Endothelial cell of umbilical vein (primary cell): Measurements from ENCODE around the gene CDCP1. TPM values are rescaled to one million over a fixed set of nuclear protein-coding genes. Genes with fewer than 3 reads are reported as not detected.

Experiments
- BruUV-seq: library from RNA; stranded (reverse); fragments of 400-500 nt; replicated peaks from 2 replicates; lab custom pipeline; 2021; lab: Mats Ljungman, UMichigan
- CTCF ChIA-PET: fragments of 300-600, 350-600 bp; sonication (Branson Sonifier 250); formaldehyde crosslinking; loops from one replicate; lab custom pipeline; 2021; ENCODE audit warnings: antibody characterized with exemption, inconsistent platforms; lab: Charles Lee
- POLR2A ChIA-PET: fragments of 300-600, 350-600 bp; sonication (Branson Sonifier 250); formaldehyde crosslinking; loops from one replicate; lab custom pipeline; 2021; ENCODE audit warnings: antibody characterized with exemption, inconsistent platforms; lab: Charles Lee
- DNase-seq: peaks from one replicate; pipeline ENCODE4 v3.0.0-alpha.2; 2011; ENCODE audit warnings: low read depth, low spot score
- FAIRE-seq: peaks from 2 replicates; lab custom pipeline; 2011; peaks lifted over from hg19 to GRCh38; lab: Jason Lieb, UNC
- H2AFZ ChIP-seq: 2 replicates; pipeline ENCODE4 v1.6.0; 2012; ENCODE audit warnings: low read depth, low read length, control low read depth, inconsistent platforms
- H3K27ac ChIP-seq: 2 replicates; pipeline ENCODE4 v1.5.1; 2011; ENCODE audit warnings: low read depth, mild to moderate bottlenecking, control low read depth, low read length, moderate library complexity; ENCODE audit not compliant: insufficient read depth
- H3K27me3 ChIP-seq, 2 experiments: 2 replicates each; pipeline versions ENCODE4 v1.6.0 to v1.6.1; 2011; ENCODE audit warnings: low read length in 2 of 2, mixed read lengths in 1 of 2; ENCODE audit not compliant: control insufficient read depth in 2 of 2, insufficient read depth in 2 of 2
- H3K36me3 ChIP-seq, 2 experiments: 2 replicates in 1 of 2; 3 replicates in 1 of 2; pipeline ENCODE4 v1.5.1; 2011; ENCODE audit warnings: low read length in 2 of 2, mild to moderate bottlenecking in 1 of 2, moderate library complexity in 1 of 2; ENCODE audit not compliant: control insufficient read depth in 2 of 2, insufficient read depth in 2 of 2; ENCODE audit errors: extremely low read depth in 1 of 2
- H3K4me1 ChIP-seq: 3 replicates; pipeline ENCODE4 v1.5.1; 2011; ENCODE audit warnings: mild to moderate bottlenecking, low read length; ENCODE audit not compliant: control insufficient read depth, insufficient read depth; ENCODE audit errors: extremely low read depth
- H3K4me2 ChIP-seq: 2 replicates; pipeline ENCODE4 v1.6.1; 2011; ENCODE audit warnings: low read length, control low read depth, mixed read lengths; ENCODE audit not compliant: insufficient read depth
- H3K4me3 ChIP-seq, 3 experiments: fragments of 200-600 bp in 1 of 3; sonication (generic), shearing (Covaris generic) in 1 of 3; replicated peaks in 1 of 3; 2 replicates each; pipeline ENCODE4 v1.5.1; 2011 to 2016; ENCODE audit warnings: control low read depth in 3 of 3, low read length in 3 of 3, mild to moderate bottlenecking in 2 of 3, inconsistent platforms in 1 of 3, low read depth in 1 of 3, moderate library complexity in 1 of 3; ENCODE audit not compliant: insufficient read depth in 1 of 3
- H3K79me2 ChIP-seq: 2 replicates; pipeline ENCODE4 v1.6.0; 2012; ENCODE audit warnings: low read length, inconsistent platforms; ENCODE audit not compliant: control insufficient read depth, insufficient read depth
- H3K9ac ChIP-seq: replicated peaks from 2 replicates; pipeline ENCODE3; 2011; ENCODE audit warnings: low read length, control low read depth; ENCODE audit not compliant: insufficient read depth; ENCODE audit errors: extremely low read depth
- H3K9me1 ChIP-seq: replicated peaks from 3 replicates; pipeline ENCODE4 v1.6.0; 2011; ENCODE audit warnings: mild to moderate bottlenecking, low read length; ENCODE audit not compliant: control insufficient read depth, insufficient read depth; ENCODE audit errors: extremely low read depth
- H3K9me3 ChIP-seq: replicated peaks from 2 replicates; pipeline ENCODE4 v1.5.1; 2012; ENCODE audit warnings: low read length, inconsistent platforms; ENCODE audit not compliant: control insufficient read depth, insufficient read depth
- H4K20me1 ChIP-seq: replicated peaks from 2 replicates; pipeline ENCODE3; 2011; ENCODE audit warnings: mild to moderate bottlenecking, low read length; ENCODE audit not compliant: control insufficient read depth, insufficient read depth; ENCODE audit errors: extremely low read depth
- EZH2 ChIP-seq: IDR thresholded peaks from 2 replicates; pipeline ENCODE4 v1.6.1; 2012; ENCODE audit warnings: borderline replicate concordance, low read depth, mild to moderate bottlenecking, moderate library complexity, low read length, inconsistent platforms; ENCODE audit not compliant: severe bottlenecking
- FOS ChIP-seq: IDR thresholded peaks from 2 replicates; pipeline ENCODE4 v1.6.1; 2011; ENCODE audit warnings: mild to moderate bottlenecking, low read length, moderate library complexity, borderline replicate concordance; ENCODE audit not compliant: insufficient read depth
- GATA2 ChIP-seq: IDR thresholded peaks from 2 replicates; pipeline ENCODE4 v1.7.0; 2011; ENCODE audit warnings: low read depth, mild to moderate bottlenecking, moderate library complexity, mixed read lengths, low read length; ENCODE audit not compliant: insufficient read length, insufficient read depth
- JUN ChIP-seq: IDR thresholded peaks from 2 replicates; pipeline ENCODE4 v1.6.1; 2011; ENCODE audit warnings: borderline replicate concordance, low read depth; ENCODE audit not compliant: insufficient read length, insufficient read depth
- MYC ChIP-seq: IDR thresholded peaks from one replicate; pipeline ENCODE4 v1.6.1; 2011; ENCODE audit warnings: mild to moderate bottlenecking, low read depth, low read length
- POLR2A ChIP-seq: IDR thresholded peaks from 2 replicates; pipeline ENCODE4 v1.6.1; 2012; ENCODE audit warnings: low read depth, mild to moderate bottlenecking, control low read depth, low read length
- POLR2AphosphoS5 ChIP-seq: IDR thresholded peaks from 2 replicates; pipeline ENCODE4 v1.6.1; 2012; ENCODE audit warnings: low read depth, mild to moderate bottlenecking, control low read depth, low read length, moderate library complexity; ENCODE audit not compliant: insufficient read depth
- dilution Hi-C: fragments of 300-500 bp; cut with MboI; formaldehyde crosslinking; loops from one replicate; pipeline ENCODE4 v1.15.0; 2019; ENCODE audit warnings: low sequenced_read_pairs; ENCODE audit not compliant: extremely low pct_ligation_motif_present
- intact Hi-C: fragments of 100-400 bp; cut with micrococcal nuclease; formaldehyde crosslinking; loops from one replicate; pipeline ENCODE4 v1.10.0; 2022
- polyA plus RNA-seq, 4 experiments: library from polyadenylated mRNA; depleted of rRNA in 3 of 4; stranded (reverse) in 3 of 4; unstranded in 1 of 4; fragments of >200 nt; gene quantifications; 2 replicates each; pipeline versions ENCODE4 v1.2.1 to v1.2.3, GENCODE V29; 2011 to 2012; ENCODE audit warnings: missing spikeins in 1 of 4
- small RNA-seq: library from RNA; depleted of rRNA; stranded (forward); fragments of <200 nt; gene quantifications from one replicate; pipeline ENCODE3, GENCODE V24; 2012; ENCODE audit warnings: low replicate concordance, low read depth; ENCODE audit not compliant: insufficient read depth, insufficient read length
- total RNA-seq: library from RNA; stranded (reverse); gene quantifications from 2 replicates; pipeline ENCODE4 v1.2.3, GENCODE V29; 2021
- TF ChIP-seq, protein P1 (sequence below), 2 donors: IDR thresholded peaks; 1 replicate in 1 of 2; 2 replicates in 1 of 2; pipeline ENCODE4 v1.5.1; 2011; ENCODE audit warnings: low read length in 2 of 2, mild to moderate bottlenecking in 2 of 2, moderate library complexity in 2 of 2, control low read depth in 1 of 2, inconsistent platforms in 1 of 2, low read depth in 1 of 2; ENCODE audit not compliant: insufficient read depth in 1 of 2; ENCODE audit errors: extremely low read depth in 1 of 2
- TF ChIP-seq, protein P2 (sequence below): IDR thresholded peaks from 2 replicates; pipeline ENCODE4 v1.6.1; 2011; ENCODE audit not compliant: insufficient read depth, insufficient read length

Gene CDCP1
- total and polyA plus RNA-seq, 2 donors (not counting 3 experiments of a cell fraction or from before 2014, with no cell fraction given): 0.01 to 0.22 TPM

DNA sequence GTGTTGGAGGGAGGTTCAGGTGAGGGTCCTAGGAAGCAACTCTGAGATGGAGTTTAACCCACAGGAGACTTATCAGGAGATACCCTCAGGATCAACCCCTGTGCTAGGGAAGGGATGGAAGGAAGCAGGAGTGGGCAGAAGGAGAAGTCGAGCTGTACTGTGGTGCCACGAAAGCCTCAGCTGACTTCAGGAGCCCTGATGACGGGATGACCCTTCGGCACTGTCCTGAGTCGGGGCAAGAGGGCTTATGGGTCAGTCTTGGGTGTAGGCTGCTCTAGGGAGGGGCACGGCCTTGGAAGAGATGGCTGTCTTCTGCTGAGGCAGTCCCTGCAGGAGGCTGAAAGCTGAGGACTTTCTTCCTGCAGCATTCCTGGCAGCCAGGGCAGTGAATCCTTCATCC lies 112.4 kb downstream of the CDCP1 start:
- ChIA-PET CTCF (interaction anchor here (1.0 to 1.4 kb wide), 2 partner anchors 466 to 477 kb away, joined by 3 to 6 read pairs; no protein-coding TSS in a partner anchor), POLR2A (no interaction called here)
- intact Hi-C loops (no loop called here), dilution Hi-C loops (loop anchor here (25.0 kb wide), 1 partner anchor 479 kb away; no protein-coding TSS in a partner anchor)
- Histone ChIP-seq H3K4me3 (no peak overlapping the region), H3K27ac (no peak overlapping the region), H3K27me3 (no peaks in the 10 kb centered on the region), H2AFZ (no peak overlapping the region), H4K20me1 (no peaks in the 10 kb centered on the region), H3K9me1 (no peaks in the 10 kb centered on the region), H3K36me3 (no peaks in the 10 kb centered on the region), H3K4me2 (no peak overlapping the region), H3K9me3 (no peaks in the 10 kb centered on the region), H3K9ac (no peak overlapping the region), H3K4me1 (no peaks in the 10 kb centered on the region), H3K79me2 (no peaks in the 10 kb centered on the region)
- TF ChIP-seq JUN: no peak
- no peak for TF ChIP-seq GATA2
- no peak for TF ChIP-seq POLR2AphosphoS5
- TF ChIP-seq POLR2A: no peak
- TF ChIP-seq MYC: no peak
- TF ChIP-seq, protein P1, sequence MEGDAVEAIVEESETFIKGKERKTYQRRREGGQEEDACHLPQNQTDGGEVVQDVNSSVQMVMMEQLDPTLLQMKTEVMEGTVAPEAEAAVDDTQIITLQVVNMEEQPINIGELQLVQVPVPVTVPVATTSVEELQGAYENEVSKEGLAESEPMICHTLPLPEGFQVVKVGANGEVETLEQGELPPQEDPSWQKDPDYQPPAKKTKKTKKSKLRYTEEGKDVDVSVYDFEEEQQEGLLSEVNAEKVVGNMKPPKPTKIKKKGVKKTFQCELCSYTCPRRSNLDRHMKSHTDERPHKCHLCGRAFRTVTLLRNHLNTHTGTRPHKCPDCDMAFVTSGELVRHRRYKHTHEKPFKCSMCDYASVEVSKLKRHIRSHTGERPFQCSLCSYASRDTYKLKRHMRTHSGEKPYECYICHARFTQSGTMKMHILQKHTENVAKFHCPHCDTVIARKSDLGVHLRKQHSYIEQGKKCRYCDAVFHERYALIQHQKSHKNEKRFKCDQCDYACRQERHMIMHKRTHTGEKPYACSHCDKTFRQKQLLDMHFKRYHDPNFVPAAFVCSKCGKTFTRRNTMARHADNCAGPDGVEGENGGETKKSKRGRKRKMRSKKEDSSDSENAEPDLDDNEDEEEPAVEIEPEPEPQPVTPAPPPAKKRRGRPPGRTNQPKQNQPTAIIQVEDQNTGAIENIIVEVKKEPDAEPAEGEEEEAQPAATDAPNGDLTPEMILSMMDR (IDR thresholded peaks at IDR 0.05; ENCODE audit: extremely low read depth in 1 of 2, insufficient read depth in 1 of 2, low read depth in 1 of 2, low read length in 2 of 2): no peak
- TF ChIP-seq, protein P2, sequence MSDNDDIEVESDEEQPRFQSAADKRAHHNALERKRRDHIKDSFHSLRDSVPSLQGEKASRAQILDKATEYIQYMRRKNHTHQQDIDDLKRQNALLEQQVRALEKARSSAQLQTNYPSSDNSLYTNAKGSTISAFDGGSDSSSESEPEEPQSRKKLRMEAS: no peak
- TF ChIP-seq EZH2: no peak
- TF ChIP-seq FOS: no peak
- no TSS peak for BruUV-seq
- no peak for DNase-seq
- FAIRE-seq: no peak

Small RNA genes within 50 kb of the gene (small RNA-seq; reads per million reads assigned to genes)
- gene RNU5B-3P: not detected

Other genes starting within 250 kb of the CDCP1 start
- 62.4 and 62.7 TPM in 2 replicates for gene ZDHHC3, start 170.2 kb downstream of the CDCP1 start, total RNA-seq
- gene ZDHHC3, start 170.2 kb downstream of the CDCP1 start, polyA plus RNA-seq: 97.1 and 131 TPM in 2 replicates
- 44.5 and 46.2 TPM in 2 replicates for gene EXOSC7, start 170.1 kb downstream of the CDCP1 start, total RNA-seq
- gene EXOSC7, start 170.1 kb downstream of the CDCP1 start, polyA plus RNA-seq: 35.3 and 53.8 TPM in 2 replicates
- gene CLEC3B, start 120.1 kb downstream of the CDCP1 start, total RNA-seq: not detected in 2 replicates
- 1.8 and 3.2 TPM in 2 replicates for gene CLEC3B, start 120.1 kb downstream of the CDCP1 start, polyA plus RNA-seq
- gene TMEM158, start 79.9 kb upstream of the CDCP1 start, total RNA-seq: 0.42 TPM in 2 replicates
- gene TMEM158, start 79.9 kb upstream of the CDCP1 start, polyA plus RNA-seq: 0.15 and 0.21 TPM in 2 replicates
- gene LARS2, start 242.2 kb upstream of the CDCP1 start, total RNA-seq: 21.5 and 26.2 TPM in 2 replicates
- 9.8 and 11.8 TPM in 2 replicates for gene LARS2, start 242.2 kb upstream of the CDCP1 start, polyA plus RNA-seq